HUES64 (cell line): ENCODE measurements around the gene CERS1.

Experiments used
- H3K27ac ChIP-seq: 2 replicates; pipeline ENCODE4 v1.7.0; 2013; ENCODE audit warnings: low read depth, low read length, inconsistent platforms
- H3K27me3 ChIP-seq: 2 replicates; pipeline ENCODE4 v1.6.1; 2013; ENCODE audit warnings: mild to moderate bottlenecking, low read length; ENCODE audit not compliant: insufficient read depth
- H3K36me3 ChIP-seq: 2 replicates; pipeline ENCODE4 v1.6.1; 2013; ENCODE audit warnings: mild to moderate bottlenecking, low read length; ENCODE audit not compliant: insufficient read depth
- H3K4me1 ChIP-seq: 2 replicates; pipeline ENCODE4 v1.6.1; 2013; ENCODE audit warnings: mild to moderate bottlenecking, low read length, moderate library complexity; ENCODE audit not compliant: insufficient read depth
- H3K4me3 ChIP-seq: 2 replicates; pipeline ENCODE4 v1.5.1; 2013; ENCODE audit warnings: mild to moderate bottlenecking, low read length, moderate library complexity
- H3K9ac ChIP-seq: 2 replicates; pipeline ENCODE4 v1.6.1; 2013; ENCODE audit warnings: mild to moderate bottlenecking, low read depth, low read length
- H3K9me3 ChIP-seq: 2 replicates; pipeline ENCODE4 v1.6.1; 2013; ENCODE audit warnings: low read depth, low read length; ENCODE audit not compliant: insufficient read depth
- WGBS: fragments of 150-250, 120-280 bp; methylation state at CpG from one replicate; pipeline ENCODE4 v1.1.7; 2013; ENCODE audit warnings: missing lambda C conversion rate; 5-methylcytosine and 5-hydroxymethylcytosine counted together

The CERS1 gene

GRCh38 chr19:18868380-18869022, 27.5 kb downstream of the CERS1 start:
- Histone ChIP-seq H3K4me3 (no peak overlapping the region), H3K4me1 (0 out of 2 replicates have a peak, but pooled peaks cover 3% of the 10 kb centered on the region), H3K27ac (no peak overlapping the region), H3K9ac (no peak overlapping the region), H3K27me3 (no peaks in the 10 kb centered on the region), H3K9me3 (no peaks in the 10 kb centered on the region), H3K36me3 (peaks cover 40% of the 10 kb centered on the region)
- 97% methylated on average over 77 of the region's 77 CpGs for WGBS

DNA sequence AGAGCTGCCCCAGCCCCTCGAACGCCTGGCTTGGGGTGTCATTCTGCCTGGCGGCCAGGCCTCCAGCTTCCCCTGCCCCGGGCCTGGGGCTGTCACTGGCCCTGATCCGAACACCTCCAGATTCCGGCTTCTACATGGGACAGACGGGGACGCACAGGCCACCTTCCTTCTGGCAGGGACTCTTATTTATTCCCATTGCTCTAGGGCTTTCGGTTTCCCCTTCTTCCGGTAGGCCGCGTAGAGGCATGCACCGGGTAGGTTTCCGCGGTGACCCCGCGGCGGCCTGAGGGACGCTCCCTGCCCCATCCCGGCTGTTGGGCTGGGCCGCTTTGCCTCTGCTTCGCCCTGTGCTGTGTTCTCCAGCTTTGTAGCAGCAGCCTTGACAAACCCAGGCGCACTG, 28.2 kb downstream of the CERS1 start:
- 97% methylated on average over 23 of the region's 23 CpGs for WGBS
- 0 out of 2 replicates have a peak, but pooled peaks cover 3% of the 10 kb centered on the region for H3K4me1 ChIP-seq
- H3K27me3 ChIP-seq = no peaks in the 10 kb centered on the region
- H3K9me3 ChIP-seq = no peaks in the 10 kb centered on the region
- no peak overlapping the region for H3K27ac ChIP-seq
- H3K9ac ChIP-seq = no peak overlapping the region
- H3K36me3 ChIP-seq = peaks cover 48% of the 10 kb centered on the region
- H3K4me3 ChIP-seq = no peak overlapping the region

- no peak overlapping the region for H3K4me3 ChIP-seq
- H3K9me3 ChIP-seq = no peaks in the 10 kb centered on the region
- peaks cover 53% of the 10 kb centered on the region for H3K36me3 ChIP-seq
- no peak overlapping the region for H3K27ac ChIP-seq
- no peaks in the 10 kb centered on the region for H3K27me3 ChIP-seq
- 97% methylated on average over 23 of the region's 23 CpGs for WGBS
- 0 out of 2 replicates have a peak, but pooled peaks cover 3% of the 10 kb centered on the region for H3K4me1 ChIP-seq
- no peak overlapping the region for H3K9ac ChIP-seq
These were observed 28.8 kb downstream of the CERS1 start for GRCh38 chr19:18867199-18867598.

DNA sequence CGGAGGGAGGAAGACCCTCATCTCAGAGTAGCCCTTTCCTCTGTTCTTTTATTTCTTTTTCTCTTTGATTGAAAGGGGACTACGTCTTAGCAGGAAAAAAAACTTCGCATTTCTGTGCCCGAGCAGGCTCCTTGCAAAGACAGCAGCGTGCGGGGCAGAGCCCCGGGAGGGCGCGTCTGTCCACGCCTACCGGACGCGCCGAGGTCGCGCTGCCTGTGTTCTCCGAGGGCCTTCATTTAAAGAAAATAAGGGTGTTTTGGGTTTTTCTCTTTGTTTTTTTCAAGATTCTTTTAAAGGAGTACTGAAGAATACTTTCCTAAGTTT, 29.2 kb downstream of the CERS1 start:
- Histone ChIP-seq H3K36me3 (peaks cover 58% of the 10 kb centered on the region), H3K27me3 (no peaks in the 10 kb centered on the region), H3K27ac (no peak overlapping the region), H3K9ac (no peak overlapping the region), H3K4me1 (0 out of 2 replicates have a peak, but pooled peaks cover 3% of the 10 kb centered on the region), H3K9me3 (no peaks in the 10 kb centered on the region), H3K4me3 (no peak overlapping the region)
- 86% methylated on average over 17 of the region's 17 CpGs for WGBS

GRCh38 chr19:18865973-18866799, 29.8 kb downstream of the CERS1 start:
- H3K27ac ChIP-seq = no peak overlapping the region
- peaks cover 63% of the 10 kb centered on the region for H3K36me3 ChIP-seq
- H3K27me3 ChIP-seq = no peaks in the 10 kb centered on the region
- WGBS = 47% methylated on average over 38 of the region's 38 CpGs
- no peaks in the 10 kb centered on the region for H3K9me3 ChIP-seq
- H3K4me3 ChIP-seq = no peak overlapping the region
- H3K9ac ChIP-seq = no peak overlapping the region
- H3K4me1 ChIP-seq = 0 out of 2 replicates have a peak, but pooled peaks cover 3% of the 10 kb centered on the region

DNA sequence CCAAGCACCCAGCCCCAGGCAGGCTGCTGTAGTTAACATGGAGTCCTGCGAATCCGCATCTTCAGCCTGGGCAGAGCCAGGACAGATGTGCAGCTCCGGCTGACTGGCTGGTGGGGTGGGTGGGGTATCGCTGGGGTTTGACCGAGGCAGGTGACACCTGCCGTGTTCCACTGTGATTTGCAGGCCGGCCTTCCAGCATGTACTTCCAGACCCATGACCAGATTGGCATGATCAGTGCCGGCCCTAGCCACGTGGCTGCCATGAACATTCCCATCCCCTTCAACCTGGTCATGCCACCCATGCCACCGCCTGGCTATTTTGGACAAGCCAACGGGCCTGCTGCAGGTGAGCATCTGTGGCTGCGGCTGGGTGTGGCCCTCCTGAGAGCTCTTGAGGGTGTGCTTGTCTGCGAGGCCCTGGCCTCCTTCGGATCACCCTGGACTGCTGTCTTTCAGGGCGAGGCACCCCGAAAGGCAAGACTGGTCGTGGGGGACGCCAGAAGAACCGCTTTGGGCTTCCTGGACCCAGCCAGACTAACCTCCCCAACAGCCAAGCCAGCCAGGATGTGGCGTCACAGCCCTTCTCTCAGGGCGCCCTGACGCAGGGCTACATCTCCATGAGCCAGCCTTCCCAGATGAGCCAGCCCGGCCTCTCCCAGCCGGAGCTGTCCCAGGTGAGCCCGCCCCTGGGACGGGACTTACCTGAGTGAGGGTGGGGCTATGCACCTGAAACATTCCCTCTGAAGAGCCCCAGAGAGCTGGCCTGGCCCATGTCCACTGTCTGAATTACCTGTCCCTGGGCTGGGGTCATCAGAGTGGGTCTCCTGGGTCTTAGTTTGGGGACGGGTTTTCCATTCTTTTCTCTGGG, 30.6 kb downstream of the CERS1 start:
- 93% methylated on average over 27 of the region's 27 CpGs for WGBS
- Histone ChIP-seq H3K36me3 (peaks cover 72% of the 10 kb centered on the region), H3K27ac (no peak overlapping the region), H3K9me3 (no peaks in the 10 kb centered on the region), H3K27me3 (no peaks in the 10 kb centered on the region), H3K9ac (no peak overlapping the region), H3K4me3 (no peak overlapping the region), H3K4me1 (0 out of 2 replicates have a peak, but pooled peaks cover 3% of the 10 kb centered on the region)

GRCh38 chr19:18863843-18864362, 32.1 kb downstream of the CERS1 start:
- Histone ChIP-seq H3K9me3 (no peaks in the 10 kb centered on the region), H3K27ac (no peak overlapping the region), H3K27me3 (no peaks in the 10 kb centered on the region), H3K4me1 (0 out of 2 replicates have a peak, but pooled peaks cover 3% of the 10 kb centered on the region), H3K4me3 (no peak overlapping the region), H3K9ac (no peak overlapping the region), H3K36me3 (peaks cover 86% of the 10 kb centered on the region)
- WGBS = 95% methylated on average over 16 of the region's 16 CpGs

- Histone ChIP-seq H3K4me3 (no peak overlapping the region), H3K9ac (no peak overlapping the region), H3K4me1 (0 out of 2 replicates have a peak, but pooled peaks cover 3% of the 10 kb centered on the region), H3K27me3 (no peaks in the 10 kb centered on the region), H3K36me3 (peaks cover 92% of the 10 kb centered on the region), H3K9me3 (no peaks in the 10 kb centered on the region), H3K27ac (no peak overlapping the region)
- WGBS = 94% methylated on average over 33 of the region's 33 CpGs
These were observed 32.7 kb downstream of the CERS1 start for GRCh38 chr19:18862976-18863842.

- WGBS = 95% methylated on average over 12 of the region's 12 CpGs
- Histone ChIP-seq H3K4me1 (0 out of 2 replicates have a peak, but pooled peaks cover 3% of the 10 kb centered on the region), H3K36me3 (peaks cover 92% of the 10 kb centered on the region), H3K9me3 (no peaks in the 10 kb centered on the region), H3K4me3 (no peak overlapping the region), H3K9ac (no peak overlapping the region), H3K27me3 (no peaks in the 10 kb centered on the region), H3K27ac (no peak overlapping the region)
These were observed 34.0 kb downstream of the CERS1 start for GRCh38 chr19:18861917-18862316.

DNA sequence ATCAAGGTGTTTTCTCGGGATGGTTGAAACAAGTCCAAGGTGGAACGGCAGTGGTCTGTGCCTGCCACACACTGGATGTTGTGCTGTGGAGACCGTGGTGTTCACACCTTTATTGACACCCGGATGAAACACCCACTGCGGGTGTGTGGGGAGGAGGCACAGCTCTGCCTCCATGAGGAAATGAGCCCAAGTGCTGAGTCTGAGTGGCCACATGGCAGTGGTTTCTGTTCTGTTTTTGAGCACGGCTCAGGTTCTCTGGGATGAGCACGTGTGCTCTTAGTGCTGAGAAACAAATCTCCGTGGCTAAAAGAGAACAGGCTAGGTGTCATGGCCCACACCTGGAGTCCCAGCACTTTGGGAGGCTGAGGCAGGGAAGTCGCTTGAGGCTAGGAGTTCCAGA, 34.7 kb downstream of the CERS1 start:
- Histone ChIP-seq H3K9ac (no peak overlapping the region), H3K27ac (no peak overlapping the region), H3K4me3 (no peak overlapping the region), H3K36me3 (peaks cover 97% of the 10 kb centered on the region), H3K27me3 (no peaks in the 10 kb centered on the region), H3K9me3 (no peaks in the 10 kb centered on the region), H3K4me1 (no peaks in the 10 kb centered on the region)
- 96% methylated on average over 9 of the region's 9 CpGs for WGBS
